Brain microvascular endothelial cell (primary cell): Measurements from ENCODE around the gene EYS.

Experiments used
- DNase-seq: peaks from one replicate; pipeline ENCODE4 v3.0.0-alpha.2; 2020
- H3K27ac ChIP-seq: fragments of 250-450 bp; sonication (Bioruptor Pico); 2 replicates; pipeline ENCODE4 v1.5.1; 2020; ENCODE audit warnings: mild to moderate bottlenecking, moderate library complexity
- H3K27me3 ChIP-seq: fragments of 250-450 bp; sonication (Bioruptor Pico); replicated peaks from 2 replicates; pipeline ENCODE4 v1.5.1; 2020; ENCODE audit warnings: mild to moderate bottlenecking
- H3K36me3 ChIP-seq: fragments of 250-450 bp; sonication (Bioruptor Pico); replicated peaks from 2 replicates; pipeline ENCODE4 v1.5.1; 2020; ENCODE audit warnings: mild to moderate bottlenecking
- H3K4me3 ChIP-seq: 2 replicates; pipeline ENCODE4 v1.5.1; 2011; ENCODE audit warnings: low read depth, mild to moderate bottlenecking, control low read depth, low read length, moderate library complexity
- in situ Hi-C: cut with HindIII; loops from 2 replicates; pipeline ENCODE4 v1.10.0; 2017; ENCODE audit warnings: low sequenced_read_pairs, low pct_ligation_motif_present
- TF ChIP-seq, protein P1 (sequence below): IDR thresholded peaks from 2 replicates; pipeline ENCODE4 v1.5.1; 2011; ENCODE audit warnings: low read depth, mild to moderate bottlenecking, moderate library complexity, low read length, control low read depth, inconsistent platforms; ENCODE audit errors: missing control alignments

Gene EYS

DNA sequence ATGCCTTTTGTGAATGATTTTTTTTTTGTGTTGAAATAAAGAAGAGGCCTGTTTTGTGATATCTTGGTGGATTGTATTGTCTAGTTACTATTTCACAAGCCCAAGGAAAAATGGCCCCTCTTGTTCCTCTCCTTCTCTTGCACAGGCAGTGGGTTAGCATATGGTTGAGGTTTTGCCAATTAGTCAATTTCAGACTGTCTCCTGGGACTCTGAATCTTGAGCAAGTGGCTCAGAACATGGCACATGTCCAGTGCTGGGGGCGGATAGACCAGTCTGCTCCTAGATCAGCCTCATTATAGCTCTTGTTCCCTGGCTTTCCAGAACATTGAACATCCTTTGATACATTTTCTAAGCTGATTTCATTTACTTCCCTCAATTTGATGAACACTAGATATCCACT is 1482.2 kb downstream of the EYS start:
- no peak overlapping the region for H3K4me3 ChIP-seq
- H3K36me3 ChIP-seq = no peaks in the 10 kb centered on the region
- no peak overlapping the region for H3K27ac ChIP-seq
- no peak for DNase-seq
- TF ChIP-seq, protein P1, sequence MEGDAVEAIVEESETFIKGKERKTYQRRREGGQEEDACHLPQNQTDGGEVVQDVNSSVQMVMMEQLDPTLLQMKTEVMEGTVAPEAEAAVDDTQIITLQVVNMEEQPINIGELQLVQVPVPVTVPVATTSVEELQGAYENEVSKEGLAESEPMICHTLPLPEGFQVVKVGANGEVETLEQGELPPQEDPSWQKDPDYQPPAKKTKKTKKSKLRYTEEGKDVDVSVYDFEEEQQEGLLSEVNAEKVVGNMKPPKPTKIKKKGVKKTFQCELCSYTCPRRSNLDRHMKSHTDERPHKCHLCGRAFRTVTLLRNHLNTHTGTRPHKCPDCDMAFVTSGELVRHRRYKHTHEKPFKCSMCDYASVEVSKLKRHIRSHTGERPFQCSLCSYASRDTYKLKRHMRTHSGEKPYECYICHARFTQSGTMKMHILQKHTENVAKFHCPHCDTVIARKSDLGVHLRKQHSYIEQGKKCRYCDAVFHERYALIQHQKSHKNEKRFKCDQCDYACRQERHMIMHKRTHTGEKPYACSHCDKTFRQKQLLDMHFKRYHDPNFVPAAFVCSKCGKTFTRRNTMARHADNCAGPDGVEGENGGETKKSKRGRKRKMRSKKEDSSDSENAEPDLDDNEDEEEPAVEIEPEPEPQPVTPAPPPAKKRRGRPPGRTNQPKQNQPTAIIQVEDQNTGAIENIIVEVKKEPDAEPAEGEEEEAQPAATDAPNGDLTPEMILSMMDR = no peak
- in situ Hi-C loops = no loop called here
- no peaks in the 10 kb centered on the region for H3K27me3 ChIP-seq

DNA sequence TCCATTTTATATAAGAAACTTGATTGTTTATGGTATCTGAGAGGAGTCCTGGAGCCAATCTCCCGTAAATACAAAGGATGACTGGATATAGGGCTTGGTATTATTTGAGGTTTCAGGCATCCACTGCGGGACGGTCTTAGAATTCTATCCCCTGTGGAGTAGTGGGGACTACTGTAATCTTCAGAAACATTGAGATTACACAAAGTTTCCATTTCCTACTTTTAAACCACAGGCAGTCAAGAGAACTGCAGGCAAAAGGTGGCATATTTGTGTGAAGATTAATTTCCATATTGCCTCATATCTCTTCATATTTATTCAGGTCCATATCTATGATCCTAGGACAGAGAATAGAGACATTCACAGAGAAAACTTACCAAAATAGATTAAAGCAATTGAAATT is 1485.2 kb downstream of the EYS start:
- H3K27ac ChIP-seq = no peak overlapping the region
- no peaks in the 10 kb centered on the region for H3K27me3 ChIP-seq
- in situ Hi-C loops = no loop called here
- no peak overlapping the region for H3K4me3 ChIP-seq
- no peaks in the 10 kb centered on the region for H3K36me3 ChIP-seq
- no peak for DNase-seq
- TF ChIP-seq, protein P1 = no peak

DNA sequence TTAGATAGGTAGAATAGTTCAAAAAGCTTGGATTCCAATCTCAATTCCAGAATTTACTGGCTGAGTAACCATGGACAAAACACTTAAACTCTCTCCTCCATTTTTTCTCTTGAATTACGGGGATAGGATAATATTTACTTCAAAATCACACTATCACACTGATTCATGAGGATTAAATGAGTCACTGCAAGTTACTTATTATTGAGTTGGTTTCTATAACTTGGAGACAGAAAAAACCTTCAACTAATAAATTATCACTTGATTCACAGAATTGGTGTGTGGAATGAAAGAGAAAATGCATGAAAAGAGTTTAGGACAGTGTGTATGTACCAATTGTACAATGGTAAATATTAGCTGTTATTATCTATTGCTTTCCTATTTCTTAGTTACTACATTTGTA is 1486.2 kb downstream of the EYS start:
- Histone ChIP-seq H3K4me3 (no peak overlapping the region), H3K27ac (no peak overlapping the region), H3K27me3 (no peaks in the 10 kb centered on the region), H3K36me3 (no peaks in the 10 kb centered on the region)
- in situ Hi-C loops = no loop called here
- TF ChIP-seq, protein P1 = no peak
- DNase-seq = no peak

DNA sequence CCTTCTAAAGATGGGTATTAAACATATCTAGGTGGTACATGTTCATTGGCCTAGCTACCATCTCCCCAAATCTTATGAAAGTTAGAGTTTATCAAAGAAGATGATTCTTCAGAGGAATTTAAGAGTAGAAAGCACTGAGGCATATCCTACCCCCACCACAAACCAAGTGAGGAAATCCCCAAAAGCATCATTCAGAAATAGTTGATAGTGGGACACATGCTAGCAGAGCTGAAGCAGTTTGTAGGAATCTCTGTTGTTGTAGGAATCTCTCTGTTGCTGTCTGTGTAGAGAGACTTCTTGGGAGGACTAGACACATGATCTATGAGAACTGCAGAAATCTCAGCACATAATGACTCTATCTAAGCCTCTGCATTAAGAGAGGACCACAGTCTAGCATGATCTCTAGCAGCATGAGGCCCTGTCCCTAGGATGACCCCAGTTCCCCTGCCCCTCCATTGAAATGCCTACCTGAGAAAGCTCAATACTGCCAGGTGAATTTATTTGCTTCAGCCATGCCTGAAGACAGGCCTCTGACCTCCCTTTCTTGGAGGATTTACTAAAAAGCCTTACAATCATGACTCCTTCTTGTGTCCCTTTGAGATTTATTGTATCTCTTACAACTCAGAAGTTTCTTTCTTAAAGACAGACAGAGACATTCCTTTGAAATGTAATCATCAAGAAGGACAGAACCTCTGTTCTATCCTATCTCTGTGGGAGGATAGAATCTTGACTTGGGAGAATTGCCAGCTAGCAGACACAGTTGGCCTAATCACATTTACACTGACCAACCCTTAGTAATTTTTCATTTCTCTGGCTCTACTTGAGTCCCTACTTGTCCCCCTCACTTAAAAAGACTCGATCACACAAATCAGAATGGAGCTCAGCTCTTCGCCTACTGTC is 1489.1 kb downstream of the EYS start:
- in situ Hi-C loops = no loop called here
- H3K4me3 ChIP-seq = no peak overlapping the region
- peak; percentile 4 for DNase-seq
- TF ChIP-seq, protein P1 = no peak
- H3K27me3 ChIP-seq = no peaks in the 10 kb centered on the region
- H3K36me3 ChIP-seq = no peaks in the 10 kb centered on the region
- H3K27ac ChIP-seq = no peak overlapping the region

DNA sequence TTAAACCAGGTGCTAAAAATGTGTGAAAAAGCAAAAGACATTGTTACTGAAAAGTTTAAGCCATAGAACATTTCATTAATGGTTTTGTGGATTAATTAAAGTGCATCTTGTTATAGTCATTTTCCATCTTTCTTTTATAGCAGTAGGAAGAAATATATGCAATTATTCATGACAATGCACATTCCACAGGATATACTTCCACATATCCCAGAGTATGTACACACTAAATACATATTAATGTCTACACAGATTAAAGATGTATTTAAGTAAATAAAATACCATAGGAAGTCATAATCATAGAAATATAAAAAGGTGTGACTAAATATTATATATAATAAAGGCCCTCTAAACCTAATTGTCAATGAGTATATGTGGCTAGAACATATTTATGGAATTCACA is 1492.7 kb downstream of the EYS start:
- Histone ChIP-seq H3K27me3 (no peaks in the 10 kb centered on the region), H3K4me3 (no peak overlapping the region), H3K36me3 (no peaks in the 10 kb centered on the region), H3K27ac (no peak overlapping the region)
- no peak for DNase-seq
- TF ChIP-seq, protein P1 = no peak
- in situ Hi-C loops = no loop called here
